Activated T-cell treated with anti-CD3 and anti-CD28 coated beads, Interleukin-2, amount 50 U/mL, for 48 hours (primary cell): ENCODE measurements around the gene CTBS.
"Not testable (repeated sequence)": the region's sequence is repeated elsewhere in the genome, so short reads cannot be mapped to it uniquely, and the experiment has no call there.

Experiments used
- DNase-seq, 2 experiments: peaks; one replicate each; pipeline ENCODE4 v3.0.0-alpha.2; 2020

CTBS gene, protein sequence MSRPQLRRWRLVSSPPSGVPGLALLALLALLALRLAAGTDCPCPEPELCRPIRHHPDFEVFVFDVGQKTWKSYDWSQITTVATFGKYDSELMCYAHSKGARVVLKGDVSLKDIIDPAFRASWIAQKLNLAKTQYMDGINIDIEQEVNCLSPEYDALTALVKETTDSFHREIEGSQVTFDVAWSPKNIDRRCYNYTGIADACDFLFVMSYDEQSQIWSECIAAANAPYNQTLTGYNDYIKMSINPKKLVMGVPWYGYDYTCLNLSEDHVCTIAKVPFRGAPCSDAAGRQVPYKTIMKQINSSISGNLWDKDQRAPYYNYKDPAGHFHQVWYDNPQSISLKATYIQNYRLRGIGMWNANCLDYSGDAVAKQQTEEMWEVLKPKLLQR

DNA sequence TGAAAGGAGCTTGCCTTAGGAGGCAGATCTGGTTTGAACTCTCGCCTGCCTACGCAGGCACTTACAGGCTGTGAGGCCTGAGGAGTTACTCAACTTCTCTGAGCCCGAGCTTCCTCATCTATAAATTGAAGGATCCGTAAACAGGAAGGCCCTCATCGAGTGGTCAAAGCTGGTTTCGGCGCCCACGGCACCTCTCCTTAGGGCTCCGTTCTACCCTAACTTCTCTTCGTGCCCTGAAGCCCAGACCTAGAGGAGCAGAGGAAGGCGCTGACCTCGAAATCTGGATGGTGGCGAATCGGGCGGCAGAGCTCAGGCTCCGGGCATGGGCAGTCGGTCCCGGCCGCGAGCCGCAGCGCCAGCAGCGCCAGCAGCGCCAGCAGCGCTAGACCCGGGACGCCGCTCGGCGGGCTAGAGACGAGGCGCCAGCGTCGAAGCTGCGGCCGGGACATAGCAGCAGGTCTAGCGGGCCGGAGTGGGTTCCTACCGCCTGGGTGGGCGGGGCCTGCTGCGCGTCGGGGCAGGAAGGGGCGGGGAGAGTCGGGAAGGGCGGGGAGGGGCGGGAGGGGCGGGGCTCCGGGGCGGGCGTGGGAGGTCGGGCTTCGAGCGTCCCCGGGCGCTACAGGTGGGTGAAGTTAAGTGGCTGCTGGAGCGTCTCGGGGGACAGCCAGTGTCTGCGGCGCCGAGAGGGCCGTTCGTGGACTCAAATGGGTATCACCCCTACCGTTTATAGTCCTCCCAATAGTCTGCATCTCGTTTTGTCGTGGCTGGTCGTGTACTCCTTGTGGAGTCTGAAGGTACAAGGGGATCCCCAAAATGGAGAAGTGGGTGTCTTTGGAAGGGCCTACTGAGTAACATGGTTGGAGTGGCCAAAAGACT is at the start of gene CTBS:
TSS of gene CTBS (minus strand) at position 474 of the 876 bp plus-strand sequence. CDS start at position 449, 25 bp downstream.
- DNase-seq = peak; percentile 86 to 89

DNA sequence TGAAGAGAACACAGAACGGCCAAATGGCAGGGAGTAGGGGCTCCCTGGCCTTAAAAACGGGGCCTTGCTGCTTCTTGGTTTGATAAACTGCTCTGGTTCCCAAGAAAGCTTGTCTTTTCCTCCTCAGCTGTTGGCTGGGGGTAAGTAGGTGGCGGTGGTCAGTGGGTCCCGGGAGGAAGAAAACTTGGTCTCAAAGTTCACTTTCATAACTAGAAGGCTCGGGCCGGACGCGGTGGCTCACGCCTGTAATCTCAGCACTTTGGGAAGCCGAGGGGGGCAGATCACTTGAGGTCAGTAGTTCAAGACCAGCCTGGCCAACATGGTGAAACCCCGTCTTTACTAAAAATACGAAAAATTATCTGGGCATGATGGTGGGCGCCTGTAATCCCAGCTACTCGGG is 47.3 kb upstream of the CTBS start:
- no peak for DNase-seq

DNA sequence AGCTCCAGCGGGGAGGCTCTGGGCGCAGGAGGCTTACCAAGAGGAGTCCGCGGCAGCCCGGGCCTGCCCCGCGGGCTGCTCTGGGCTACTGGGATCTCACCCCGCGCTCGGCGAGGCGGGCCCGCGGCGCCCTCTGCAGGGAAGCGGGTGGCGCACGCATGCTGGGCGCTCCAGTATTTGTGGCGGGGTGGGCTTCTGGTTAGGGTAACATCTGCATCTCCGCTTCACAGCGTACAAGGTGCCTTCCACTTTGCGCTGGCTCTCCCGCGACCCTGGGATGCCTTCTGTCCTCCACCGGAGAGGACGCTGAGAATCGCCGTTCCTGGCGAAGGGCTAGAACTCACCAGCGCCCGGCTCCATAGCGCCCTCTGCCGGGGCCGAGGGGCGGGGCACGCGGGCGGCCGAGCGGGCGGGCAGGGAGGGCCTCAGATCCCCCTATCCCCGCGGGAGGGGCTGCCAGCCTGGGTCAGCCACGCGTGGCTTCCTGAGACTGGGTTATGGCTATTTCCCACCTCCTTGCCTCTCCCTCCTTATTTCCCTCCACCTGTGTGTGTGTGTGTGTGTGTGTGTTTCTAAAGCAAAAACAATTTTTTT is 46.6 kb upstream of the CTBS start:
- peak; percentile 92 for DNase-seq

DNA sequence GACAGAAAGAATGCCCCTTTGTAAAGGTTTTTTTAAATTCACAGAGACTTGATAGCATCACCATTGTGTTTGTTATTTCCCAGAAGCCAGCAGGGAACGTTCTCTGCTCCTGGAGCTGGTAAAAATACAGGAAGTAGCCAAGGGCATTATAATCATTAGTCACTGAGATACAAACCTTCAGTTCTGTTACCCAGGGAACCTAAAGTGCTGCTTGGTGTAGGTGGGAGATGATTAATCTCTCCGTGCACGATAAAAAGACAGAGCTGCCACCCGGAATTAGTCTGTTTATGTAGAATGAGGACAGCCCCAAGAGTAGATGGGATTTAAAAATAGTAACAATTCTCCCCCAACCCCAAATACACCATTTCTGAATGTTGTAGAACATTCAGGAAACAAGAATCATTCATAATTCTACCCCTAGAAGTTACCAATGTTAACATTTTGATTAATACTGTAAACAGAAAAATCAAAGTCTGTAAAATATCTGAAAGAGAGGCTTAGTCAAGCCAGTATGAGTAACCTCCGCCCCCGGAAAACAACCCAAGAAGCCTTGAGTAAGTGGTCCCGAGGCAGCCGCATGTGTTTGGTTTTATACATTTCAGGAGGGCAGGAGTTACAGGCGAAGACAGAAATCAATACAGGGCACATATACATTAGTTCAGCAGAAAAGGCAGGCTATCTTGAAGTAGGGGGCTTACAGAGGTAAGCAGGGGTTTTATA is 45.3 kb upstream of the CTBS start:
- DNase-seq = peak; percentile 69 to 76

DNA sequence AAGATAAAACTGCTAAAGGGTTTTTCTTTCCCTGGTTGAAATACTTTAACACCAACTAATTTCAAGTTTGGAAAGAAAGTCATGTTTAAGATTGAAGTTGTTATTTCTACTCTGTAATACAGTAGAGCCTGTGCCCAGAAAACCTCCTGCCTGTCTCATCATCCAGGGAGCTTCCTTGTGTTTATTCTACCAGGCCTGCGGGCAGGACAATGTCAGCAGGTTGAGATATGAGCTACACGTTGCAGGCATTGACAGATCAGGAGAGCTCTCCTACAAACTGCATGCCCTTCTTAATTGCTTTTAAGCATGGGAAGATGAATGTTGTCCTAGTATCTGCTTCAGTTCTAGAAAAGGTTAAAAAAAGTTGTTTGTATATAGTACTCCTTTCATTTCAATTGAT is 43.1 kb upstream of the CTBS start:
- no peak for DNase-seq

DNA sequence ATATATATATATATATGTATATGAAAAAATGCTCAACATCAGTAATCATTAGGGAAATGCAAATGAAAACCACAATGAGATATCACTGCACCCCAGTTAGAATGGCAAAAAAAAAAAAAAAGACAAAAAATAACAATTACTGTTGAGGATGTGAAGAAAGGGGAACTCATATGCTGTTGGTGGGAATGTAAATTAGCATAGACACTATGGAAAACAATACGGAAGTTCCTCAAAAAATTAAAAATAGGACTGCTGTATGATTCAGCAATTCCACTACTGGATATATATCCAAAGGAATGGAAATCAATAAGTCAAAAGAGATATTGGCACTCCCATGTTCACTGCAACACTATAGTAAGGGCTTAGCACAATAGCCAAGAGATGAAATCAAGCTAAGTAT is 41.5 kb upstream of the CTBS start:
- no peak for DNase-seq

DNA sequence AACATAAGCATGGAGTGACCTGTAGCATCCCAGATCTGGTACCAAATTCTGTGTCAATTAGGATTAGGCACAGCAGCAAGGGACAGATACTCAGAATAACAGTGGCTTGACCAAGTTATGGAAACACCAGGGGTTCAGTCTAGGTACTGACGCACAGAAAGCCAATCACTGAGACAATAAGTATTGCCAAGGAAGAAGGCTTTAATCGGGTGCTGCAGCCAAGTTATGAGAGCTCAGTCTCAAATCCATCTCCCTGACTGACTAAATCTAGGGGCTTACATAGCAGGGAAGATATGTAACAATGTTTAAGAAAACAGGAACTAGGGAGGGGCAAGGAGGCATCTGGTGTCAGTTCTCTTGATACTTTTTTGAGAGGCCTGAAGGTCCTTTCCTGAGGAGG is 39.6 kb upstream of the CTBS start:
- no peak for DNase-seq

DNA sequence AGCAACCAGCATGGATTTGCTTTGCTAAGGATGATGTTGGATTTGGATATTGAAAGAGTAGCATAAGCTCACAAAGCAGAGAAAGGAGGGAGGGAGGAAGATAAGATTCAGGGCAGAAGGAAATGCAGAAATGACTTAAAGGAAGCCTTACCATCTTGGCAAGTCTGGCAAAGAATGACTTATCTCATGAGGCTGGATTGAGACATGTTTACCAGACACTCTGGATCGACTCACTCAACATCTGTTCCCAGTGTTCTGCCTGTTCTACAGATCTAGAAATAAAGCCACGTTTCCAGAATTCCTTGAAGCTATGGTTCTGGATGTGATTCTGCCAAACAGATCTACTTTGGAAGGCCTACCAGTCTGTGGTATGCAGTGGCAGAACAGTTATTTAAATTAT is 38.8 kb upstream of the CTBS start:
- no peak for DNase-seq

DNA sequence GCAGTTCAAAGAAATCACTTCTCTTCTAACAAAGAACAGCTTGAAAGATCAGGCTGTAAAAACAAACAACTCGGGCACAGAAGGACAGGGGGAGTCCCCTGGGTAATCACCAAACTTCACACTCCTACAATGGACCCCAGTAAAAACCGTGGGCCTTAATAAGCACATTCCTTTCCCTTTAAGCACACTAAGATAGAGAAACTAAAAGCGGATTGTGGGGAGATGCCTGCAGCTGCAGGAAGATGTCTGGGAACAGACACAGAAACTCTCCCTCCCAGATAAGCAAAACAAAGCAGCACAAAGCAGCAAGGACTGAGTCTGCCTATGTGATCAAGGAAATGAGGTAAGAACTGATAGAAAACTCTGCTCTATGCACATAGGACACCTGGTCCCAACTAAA is 37.6 kb upstream of the CTBS start:
- no peak for DNase-seq

DNA sequence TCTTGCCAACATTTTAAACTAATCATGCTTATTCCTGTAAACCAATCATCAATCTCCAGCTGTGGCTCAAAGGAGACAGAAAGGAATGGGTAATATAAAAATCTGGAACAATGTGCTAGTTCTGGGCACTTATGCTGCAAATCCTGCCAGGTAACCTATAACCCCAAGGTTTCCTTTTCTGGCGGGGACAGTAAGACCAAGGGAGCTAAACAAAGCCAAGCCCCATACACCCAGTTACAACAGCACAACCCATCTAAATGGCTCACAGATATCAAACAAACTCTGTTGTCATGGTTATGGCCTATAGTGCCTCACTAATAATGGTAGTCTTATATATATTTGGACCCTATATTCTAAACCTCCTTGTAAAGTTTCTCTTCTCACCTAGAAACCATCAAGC is 36.9 kb upstream of the CTBS start:
- DNase-seq = no peak

DNA sequence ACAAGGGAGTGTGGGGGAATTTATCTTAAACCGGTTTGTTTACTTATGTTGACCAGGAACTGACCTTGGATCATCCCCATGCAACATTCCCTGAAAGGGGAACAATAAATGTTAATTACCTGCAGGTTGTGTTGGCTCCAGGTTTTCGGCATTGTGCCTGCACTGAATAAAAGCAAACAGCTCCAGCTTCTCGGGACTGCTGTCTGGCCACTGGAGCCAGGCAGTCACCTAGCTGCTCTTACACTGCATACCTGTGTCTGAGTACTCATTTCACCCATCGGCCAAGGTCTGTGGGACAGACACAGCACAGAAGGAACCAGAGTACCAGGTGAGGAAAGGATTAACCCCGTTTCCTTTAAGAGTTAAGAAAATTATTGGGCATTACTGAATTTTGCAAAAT is 32.7 kb upstream of the CTBS start:
- no peak for DNase-seq

DNA sequence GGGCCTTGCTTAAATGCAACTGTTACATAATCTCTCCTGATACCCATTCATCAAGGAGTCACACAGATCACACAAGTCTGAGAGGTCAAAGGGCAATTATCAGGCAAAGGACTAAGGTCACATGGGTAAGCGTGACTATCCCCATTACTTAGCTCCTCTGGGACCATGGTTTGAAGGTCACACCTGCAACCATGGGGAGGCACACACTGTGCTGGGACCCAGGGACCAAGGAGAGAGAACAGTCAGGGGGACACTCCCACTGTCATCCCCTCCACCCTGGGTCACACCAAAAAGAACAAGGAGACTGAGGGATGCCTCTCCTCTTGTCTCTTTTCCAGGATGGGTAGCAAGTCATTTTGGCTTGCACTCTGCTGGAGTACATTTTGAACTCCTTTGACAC is 30.9 kb upstream of the CTBS start:
- DNase-seq = no peak

DNA sequence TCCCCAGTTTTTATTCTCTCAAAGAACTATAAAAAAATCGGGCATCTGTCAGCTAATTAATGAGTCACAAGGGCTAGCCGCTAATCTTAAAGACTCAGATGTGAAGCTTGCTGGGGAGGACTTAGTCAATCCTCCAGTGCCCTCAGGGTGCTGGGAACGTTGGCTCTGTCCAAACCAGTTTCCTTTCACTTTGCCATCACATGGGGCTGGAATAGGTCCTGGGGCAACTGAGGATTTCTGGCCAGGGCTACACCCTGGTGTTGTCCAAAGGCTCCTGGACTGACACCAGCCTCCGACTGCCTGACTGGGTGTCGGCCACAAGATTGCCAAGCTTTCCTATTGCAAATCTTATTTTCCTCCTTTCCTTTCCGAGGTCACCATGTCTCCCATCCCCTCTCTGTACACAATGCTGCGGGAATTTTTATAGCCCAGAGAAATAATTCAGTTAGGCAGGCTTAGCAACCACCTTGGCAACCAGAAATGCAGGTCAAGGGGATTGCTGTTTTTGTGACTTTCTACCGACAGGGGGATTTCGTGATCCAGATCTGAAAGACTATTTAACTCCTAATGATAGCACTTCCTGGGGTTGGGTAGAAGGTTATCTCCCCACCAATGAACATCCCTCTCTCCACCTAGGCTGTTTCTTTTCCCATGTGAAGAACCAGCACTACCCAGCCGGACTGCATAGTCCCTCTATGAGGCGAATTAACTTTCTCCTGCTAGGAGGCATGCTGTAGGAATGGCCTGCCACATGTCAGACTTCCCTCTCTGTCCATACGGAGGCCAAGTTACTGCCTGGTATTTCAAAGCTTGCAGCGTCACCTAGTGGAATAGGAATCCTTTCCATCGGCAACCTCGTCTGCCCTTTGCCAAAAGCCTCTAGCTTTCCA is 29.9 kb upstream of the CTBS start:
- no peak for DNase-seq

DNA sequence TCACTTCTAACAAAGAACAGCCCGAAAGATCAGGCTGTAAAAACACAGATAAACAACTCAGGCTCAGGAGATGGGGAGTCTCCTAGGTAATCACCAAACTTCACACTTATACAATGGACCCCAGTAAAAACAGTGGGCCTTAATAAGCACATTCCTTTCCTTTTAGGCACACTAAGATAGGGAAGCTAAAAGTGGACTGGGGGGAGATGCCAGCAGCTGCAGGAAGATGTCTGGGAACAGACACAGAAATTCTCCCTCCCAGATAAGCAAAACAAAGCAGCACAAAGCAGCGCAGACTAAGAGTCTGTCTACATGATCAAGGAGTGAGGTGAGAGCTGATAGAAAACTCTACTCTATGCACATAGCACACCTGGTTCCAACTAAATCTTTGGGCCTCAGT is 29.0 kb upstream of the CTBS start:
- no peak for DNase-seq

DNA sequence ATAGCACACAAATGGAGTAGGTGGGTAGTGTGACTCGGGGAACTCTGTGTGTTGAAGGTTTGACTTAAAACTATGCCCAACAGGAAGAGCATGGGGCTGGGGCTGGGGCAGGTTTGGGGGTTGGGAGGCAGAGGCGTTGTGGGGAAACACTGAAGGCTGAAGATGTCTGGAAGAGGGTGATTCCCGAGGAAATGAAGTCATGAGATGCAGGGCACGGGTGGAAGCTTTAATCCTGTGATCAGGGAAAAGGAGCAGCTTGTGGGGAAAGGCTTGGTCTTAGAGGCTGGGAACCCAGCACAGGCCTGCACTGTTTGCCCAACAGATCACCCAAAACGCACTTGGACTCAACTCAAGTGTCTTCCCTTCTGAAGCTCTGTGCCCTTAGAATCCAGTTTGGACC is 26.6 kb upstream of the CTBS start:
- DNase-seq = no peak

DNA sequence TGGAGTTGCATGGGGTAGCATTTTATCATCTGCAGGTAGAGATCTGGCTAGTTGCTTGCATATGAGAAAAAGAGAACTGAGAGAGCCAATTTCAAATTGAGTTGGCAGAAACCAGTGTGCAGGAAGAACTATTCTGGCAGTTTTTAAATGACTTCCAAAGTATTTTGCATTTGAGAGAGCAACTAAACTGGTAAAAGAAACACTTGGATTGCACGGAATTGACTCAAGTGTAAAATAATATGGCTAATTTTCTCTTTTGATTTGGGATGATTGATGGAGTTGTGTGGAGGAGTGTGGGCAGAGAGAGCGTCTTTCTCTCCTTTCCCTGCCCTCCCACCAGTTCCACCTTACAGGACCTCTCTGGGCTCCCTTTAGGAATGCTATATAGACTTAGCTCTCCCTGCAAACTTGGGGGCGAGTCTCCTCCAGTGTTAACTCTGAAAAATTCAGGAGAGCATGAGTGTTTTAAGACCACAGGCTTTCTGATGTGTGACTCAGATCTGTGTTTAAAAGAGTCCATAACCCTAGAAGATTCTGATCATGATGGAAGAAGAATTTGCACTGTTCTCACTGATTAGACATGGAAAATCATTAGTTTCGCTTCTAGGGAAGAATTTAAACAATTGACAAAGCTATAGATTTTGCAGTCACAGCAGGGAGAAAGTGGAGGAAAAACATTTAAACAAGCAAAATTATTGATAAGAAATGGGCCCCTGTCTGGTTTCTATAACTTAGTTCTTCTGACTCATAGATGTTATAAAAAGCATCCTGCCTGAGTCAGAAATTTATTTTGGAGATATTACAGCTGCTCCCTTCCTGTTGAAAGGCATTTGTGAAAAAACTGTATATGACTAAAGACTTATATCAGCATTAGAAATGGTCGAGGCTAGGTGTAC is 24.9 kb upstream of the CTBS start:
- DNase-seq = peak in 1 of 2 experiments; percentile 24

DNA sequence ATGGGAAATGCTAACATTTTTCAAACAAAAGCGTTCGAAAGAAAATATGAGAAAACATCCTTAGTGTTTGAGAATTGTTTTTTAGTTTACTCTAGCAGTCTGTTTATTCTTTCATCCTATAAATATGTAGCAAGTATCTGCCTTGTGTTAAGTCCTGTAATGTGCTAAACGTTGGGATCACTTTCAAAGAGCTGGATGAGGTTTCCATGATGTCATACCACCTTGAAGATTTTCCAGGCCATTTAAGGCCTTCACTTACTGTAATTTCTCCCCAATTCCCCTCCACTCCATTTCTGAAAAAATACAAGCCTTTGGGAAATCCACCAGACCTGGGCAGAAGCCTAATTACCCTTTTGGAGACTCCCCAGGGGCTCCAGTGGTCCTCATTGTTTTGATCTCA is 24.2 kb upstream of the CTBS start:
- DNase-seq = no peak

DNA sequence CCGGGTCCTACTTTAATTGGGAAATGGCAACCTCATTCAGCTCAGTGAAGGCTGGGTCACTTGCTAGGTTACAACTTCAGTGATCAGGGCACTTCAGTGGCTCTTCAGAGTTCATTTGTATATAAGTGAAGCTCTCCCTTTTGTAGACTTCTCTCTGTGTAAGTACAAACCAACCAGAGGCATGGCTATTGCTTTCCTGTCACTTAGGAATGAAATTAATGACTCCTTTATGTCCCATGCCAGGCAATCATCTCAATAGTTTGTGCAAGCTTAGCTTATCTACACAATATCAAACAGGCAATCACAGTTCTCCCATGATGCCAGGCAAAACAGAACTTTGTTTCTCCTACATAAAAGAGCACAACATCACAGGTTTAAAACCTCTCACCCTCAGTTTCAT is 22.8 kb upstream of the CTBS start:
- no peak for DNase-seq

DNA sequence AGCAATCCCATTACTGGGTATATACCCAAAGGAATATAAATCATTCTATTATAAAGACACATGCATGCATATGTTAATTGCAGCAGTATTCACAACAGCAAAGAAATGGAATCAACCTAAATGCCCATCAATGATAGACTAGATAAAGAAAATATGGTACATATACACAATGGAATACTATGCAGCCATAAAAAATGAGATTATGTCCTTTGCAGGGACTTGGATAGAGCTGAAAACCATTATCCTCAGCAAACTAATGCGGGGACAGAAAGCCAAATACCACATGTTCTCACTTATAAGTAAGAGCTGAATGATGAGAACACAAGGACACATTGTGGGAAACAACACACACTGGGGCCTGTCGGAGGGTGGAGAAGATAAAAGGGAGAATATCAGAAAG is 20.7 kb upstream of the CTBS start:
- not testable (repeated sequence) for DNase-seq

DNA sequence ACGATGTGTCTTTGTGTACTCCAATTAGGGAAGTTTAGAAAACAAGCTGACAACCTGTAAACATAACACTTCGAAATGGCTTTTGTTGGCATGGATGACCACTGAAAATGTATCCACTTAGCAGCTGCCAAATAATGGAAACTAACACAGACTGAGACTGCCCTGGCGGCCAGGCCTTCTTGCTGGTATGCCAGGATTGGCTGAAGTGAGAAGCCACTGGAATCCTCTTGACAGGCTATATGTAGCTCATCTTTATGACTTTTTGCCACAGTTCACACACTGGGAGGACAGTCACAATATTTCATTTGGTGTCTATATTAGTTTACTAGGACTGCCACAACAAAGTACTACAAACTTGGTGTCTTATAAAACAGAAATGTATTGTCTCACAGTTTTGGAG is 12.9 kb upstream of the CTBS start:
- DNase-seq = no peak

DNA sequence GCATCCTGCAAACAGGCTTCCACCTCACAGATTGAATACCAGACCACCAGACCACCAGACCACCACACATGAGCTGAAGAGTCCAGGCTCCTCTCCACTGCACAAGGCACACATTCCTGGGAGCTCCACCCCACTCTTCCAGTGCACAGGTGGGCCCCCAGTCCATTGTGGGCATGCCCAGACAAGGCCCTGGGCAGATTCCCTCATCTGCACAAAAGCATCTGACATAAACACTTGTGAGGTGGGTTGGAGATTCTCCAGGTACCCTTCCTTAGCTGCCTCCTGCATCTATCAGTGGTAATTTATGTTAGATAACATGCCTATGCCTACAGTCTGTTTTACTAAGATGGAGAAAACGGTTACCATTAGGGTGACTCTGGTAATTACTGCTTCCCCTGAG is 11.6 kb upstream of the CTBS start:
- no peak for DNase-seq
